ENCODE data around the gene S1PR2.

The S1PR2 gene, protein sequence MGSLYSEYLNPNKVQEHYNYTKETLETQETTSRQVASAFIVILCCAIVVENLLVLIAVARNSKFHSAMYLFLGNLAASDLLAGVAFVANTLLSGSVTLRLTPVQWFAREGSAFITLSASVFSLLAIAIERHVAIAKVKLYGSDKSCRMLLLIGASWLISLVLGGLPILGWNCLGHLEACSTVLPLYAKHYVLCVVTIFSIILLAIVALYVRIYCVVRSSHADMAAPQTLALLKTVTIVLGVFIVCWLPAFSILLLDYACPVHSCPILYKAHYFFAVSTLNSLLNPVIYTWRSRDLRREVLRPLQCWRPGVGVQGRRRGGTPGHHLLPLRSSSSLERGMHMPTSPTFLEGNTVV

DNA sequence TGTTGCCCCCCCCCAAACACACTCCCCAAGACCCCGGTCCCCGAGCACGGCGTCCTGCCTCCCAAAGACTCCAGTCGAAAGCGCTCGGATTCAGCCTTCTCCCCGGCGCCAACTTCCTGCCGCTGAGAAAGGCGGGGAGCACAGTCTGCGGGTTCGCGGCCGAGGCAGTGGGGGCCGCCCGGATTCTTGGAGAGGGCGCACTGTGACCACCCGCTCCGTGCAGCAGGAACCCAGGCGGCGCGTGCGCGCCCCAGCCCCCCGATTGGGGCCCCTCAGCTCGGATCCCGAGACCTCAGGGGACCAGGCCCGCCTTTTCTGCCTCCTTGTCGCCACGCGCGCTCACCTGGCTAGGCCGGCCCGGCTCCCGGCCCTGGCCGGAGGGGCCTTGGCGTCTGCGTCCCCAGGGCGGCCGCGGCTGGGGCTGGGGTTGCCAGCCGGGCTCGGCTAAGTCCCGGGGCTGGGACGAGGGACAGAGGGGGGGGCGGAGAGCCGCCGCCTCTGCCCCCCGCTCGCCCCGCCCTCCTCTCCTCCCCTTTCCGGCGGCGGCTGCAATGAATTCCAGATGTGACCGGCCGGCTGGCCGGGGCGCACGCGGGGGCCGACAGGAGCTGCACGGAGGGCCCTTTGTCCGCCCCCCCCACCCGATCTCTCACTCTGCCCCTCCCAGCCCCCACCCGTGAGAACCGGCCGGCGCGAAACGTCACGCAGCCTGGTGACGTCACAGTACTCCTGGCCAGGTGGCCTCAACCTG lies at the start of gene S1PR2:
Gene S1PR2 (minus strand): TSS at position 471 of the 751 bp plus-strand sequence. CDS start 6,426 bp downstream, outside the sequence.
- peak within 1 kb of the TSS; percentile 25; the same call in 1 of the 2 replicates for H3K27ac ChIP-seq (ENCODE audit: low read depth, low read length)
- no peaks in the 10 kb centered on the region for H3K27me3 ChIP-seq (ENCODE audit: insufficient read depth, low read length)
- H2AFZ ChIP-seq (ENCODE audit: low read length, unreplicated experiment): peak within 1 kb of the TSS; percentile 54
- H3K79me2 ChIP-seq (ENCODE audit: control insufficient read depth, insufficient read depth, low read length, unreplicated experiment): peaks cover 11% of the 10 kb centered on the region
- peak within 1 kb of the TSS; percentile 80 for H3K4me3 ChIP-seq (ENCODE audit: low read depth, low read length)
- peaks cover 15% of the 10 kb centered on the region for H3K4me1 ChIP-seq (ENCODE audit: control insufficient read depth, insufficient read depth, low read length, unreplicated experiment)
- H3K36me3 ChIP-seq (ENCODE audit: insufficient read depth, low read length): no peaks in the 10 kb centered on the region

GRCh38 chr19:10279737-10280442 lies 48.8 kb upstream of the S1PR2 start:
- Histone ChIP-seq H3K4me3 (ENCODE audit: low read depth, low read length) (no peak overlapping the region), H3K36me3 (ENCODE audit: insufficient read depth, low read length) (0 out of 2 replicates have a peak, but pooled peaks cover 2% of the 10 kb centered on the region), H3K79me2 (ENCODE audit: control insufficient read depth, insufficient read depth, low read length, unreplicated experiment) (no peaks in the 10 kb centered on the region), H3K4me1 (ENCODE audit: control insufficient read depth, insufficient read depth, low read length, unreplicated experiment) (no peaks in the 10 kb centered on the region), H3K27me3 (ENCODE audit: insufficient read depth, low read length) (no peaks in the 10 kb centered on the region), H3K27ac (ENCODE audit: low read depth, low read length) (no peak overlapping the region), H2AFZ (ENCODE audit: low read length, unreplicated experiment) (no peak overlapping the region)

DNA sequence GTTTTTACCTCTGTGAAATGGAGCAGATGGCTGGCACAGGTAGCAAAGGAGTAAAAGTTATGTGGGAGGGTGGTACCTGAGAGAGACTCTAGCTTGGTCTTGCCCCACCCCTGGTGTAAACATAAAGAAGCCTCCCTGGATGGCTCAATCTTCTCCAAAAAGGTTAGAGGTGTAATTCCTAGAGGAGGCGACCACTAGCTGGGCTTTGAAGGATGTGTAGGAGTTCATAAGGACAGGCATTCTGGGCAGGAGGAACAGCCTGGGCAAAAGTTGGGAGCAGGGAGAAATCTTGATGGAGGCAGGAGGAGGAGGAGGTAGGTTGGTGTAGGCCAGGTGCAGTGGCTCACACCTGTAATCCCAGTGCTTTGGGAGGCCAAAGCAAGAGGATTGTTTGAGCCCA lies 47.8 kb upstream of the S1PR2 start:
- Histone ChIP-seq H3K27ac (ENCODE audit: low read depth, low read length) (no peak overlapping the region), H3K27me3 (ENCODE audit: insufficient read depth, low read length) (no peaks in the 10 kb centered on the region), H3K36me3 (ENCODE audit: insufficient read depth, low read length) (peaks cover 5% of the 10 kb centered on the region; the same call in 1 of the 2 replicates), H2AFZ (ENCODE audit: low read length, unreplicated experiment) (no peak overlapping the region), H3K79me2 (ENCODE audit: control insufficient read depth, insufficient read depth, low read length, unreplicated experiment) (no peaks in the 10 kb centered on the region), H3K4me3 (ENCODE audit: low read depth, low read length) (no peak overlapping the region), H3K4me1 (ENCODE audit: control insufficient read depth, insufficient read depth, low read length, unreplicated experiment) (no peaks in the 10 kb centered on the region)

DNA sequence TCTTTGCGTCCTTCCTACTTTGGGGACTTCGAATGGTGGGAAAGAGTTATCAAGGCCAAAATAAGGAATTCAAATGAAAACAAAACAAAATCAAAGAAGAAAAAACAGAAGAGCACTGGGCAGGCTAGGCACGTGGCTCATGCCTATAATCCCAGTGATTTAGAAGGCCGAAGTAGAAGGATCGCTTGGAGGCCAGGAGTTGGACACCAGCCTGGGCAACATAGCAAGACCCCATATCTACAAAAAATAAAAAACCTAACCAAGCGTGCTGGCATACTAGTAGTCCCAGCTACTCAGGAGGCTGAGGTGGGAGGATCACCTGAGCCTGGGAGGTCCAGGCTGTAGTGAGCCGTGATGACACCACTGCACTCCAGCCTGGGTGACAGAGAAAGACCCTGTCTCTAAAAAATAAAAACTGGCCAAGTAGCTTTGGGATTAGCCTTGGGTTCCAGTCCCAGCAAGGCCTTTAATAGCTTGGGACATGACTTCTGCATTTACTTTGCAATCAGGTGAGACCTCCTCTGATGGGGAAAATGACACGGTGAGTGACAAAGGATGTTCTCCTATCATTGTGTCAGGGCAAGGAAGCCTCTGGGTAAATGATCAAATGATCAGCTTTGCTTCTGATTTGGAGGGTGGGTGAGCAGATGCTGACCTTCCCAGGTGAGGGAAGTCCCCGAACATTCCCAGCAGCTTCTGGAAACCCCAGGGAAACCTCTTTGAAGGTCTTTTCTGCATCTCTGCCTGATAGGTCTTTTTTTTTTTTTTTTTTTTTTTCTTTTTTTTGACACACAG lies 46.9 kb upstream of the S1PR2 start:
- Histone ChIP-seq H3K27me3 (ENCODE audit: insufficient read depth, low read length) (no peaks in the 10 kb centered on the region), H3K36me3 (ENCODE audit: insufficient read depth, low read length) (peaks cover 5% of the 10 kb centered on the region; the same call in 1 of the 2 replicates), H3K4me1 (ENCODE audit: control insufficient read depth, insufficient read depth, low read length, unreplicated experiment) (no peaks in the 10 kb centered on the region), H3K79me2 (ENCODE audit: control insufficient read depth, insufficient read depth, low read length, unreplicated experiment) (no peaks in the 10 kb centered on the region), H2AFZ (ENCODE audit: low read length, unreplicated experiment) (no peak overlapping the region), H3K27ac (ENCODE audit: low read depth, low read length) (no peak overlapping the region), H3K4me3 (ENCODE audit: low read depth, low read length) (no peak overlapping the region)

DNA sequence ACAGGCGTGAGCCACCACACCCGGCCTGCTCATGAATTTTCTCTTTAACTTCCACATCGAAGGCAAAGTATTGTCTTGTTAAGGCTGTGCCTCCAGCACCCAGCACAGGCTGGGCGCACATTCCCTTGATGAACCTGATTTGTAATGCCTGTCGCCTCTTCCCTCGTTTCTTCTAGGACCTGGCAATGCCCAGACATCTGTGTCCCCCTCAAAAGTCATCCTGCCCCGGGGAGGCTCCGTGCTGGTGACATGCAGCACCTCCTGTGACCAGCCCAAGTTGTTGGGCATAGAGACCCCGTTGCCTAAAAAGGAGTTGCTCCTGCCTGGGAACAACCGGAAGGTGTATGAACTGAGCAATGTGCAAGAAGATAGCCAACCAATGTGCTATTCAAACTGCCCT lies 43.5 kb upstream of the S1PR2 start:
- Histone ChIP-seq H3K27ac (ENCODE audit: low read depth, low read length) (no peak overlapping the region), H3K27me3 (ENCODE audit: insufficient read depth, low read length) (no peaks in the 10 kb centered on the region), H3K79me2 (ENCODE audit: control insufficient read depth, insufficient read depth, low read length, unreplicated experiment) (peaks cover 18% of the 10 kb centered on the region), H3K4me1 (ENCODE audit: control insufficient read depth, insufficient read depth, low read length, unreplicated experiment) (peaks cover 3% of the 10 kb centered on the region), H3K4me3 (ENCODE audit: low read depth, low read length) (no peak overlapping the region), H2AFZ (ENCODE audit: low read length, unreplicated experiment) (no peak overlapping the region), H3K36me3 (ENCODE audit: insufficient read depth, low read length) (peaks cover 5% of the 10 kb centered on the region; the same call in 1 of the 2 replicates)

DNA sequence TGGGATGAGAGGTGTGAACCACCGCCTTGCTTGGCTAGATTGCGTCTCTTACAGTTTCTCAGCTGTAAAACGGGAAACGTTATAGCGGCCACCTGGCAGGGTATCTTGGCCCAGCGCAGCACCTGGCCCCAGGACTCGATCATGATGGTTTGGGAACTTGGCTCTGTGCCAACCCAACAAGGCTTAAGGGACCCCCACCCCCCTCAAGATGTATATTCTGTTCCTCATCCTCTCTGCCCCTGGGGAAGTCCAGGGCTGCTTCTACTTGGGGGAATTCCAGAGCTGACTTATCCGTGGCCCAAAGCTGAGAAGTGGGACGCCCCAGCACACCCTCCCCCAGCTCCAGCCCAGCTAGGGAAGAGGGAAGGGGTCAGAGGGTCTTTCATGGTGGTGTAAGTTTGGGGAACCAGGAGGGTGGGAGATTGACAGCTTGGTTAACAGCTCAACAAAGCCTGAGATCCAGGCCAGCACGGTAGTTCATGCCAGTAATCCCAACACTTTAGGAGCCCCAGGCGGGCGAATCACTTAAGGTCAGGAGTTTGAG lies 40.5 kb upstream of the S1PR2 start:
- no peak overlapping the region for H2AFZ ChIP-seq (ENCODE audit: low read length, unreplicated experiment)
- H3K4me1 ChIP-seq (ENCODE audit: control insufficient read depth, insufficient read depth, low read length, unreplicated experiment): peaks cover 3% of the 10 kb centered on the region
- peak overlapping the region; percentile 80 for H3K4me3 ChIP-seq (ENCODE audit: low read depth, low read length)
- H3K27ac ChIP-seq (ENCODE audit: low read depth, low read length): peak overlapping the region; percentile 39; the same call in 1 of the 2 replicates
- H3K36me3 ChIP-seq (ENCODE audit: insufficient read depth, low read length): peaks cover 3% of the 10 kb centered on the region; the same call in 1 of the 2 replicates
- no peaks in the 10 kb centered on the region for H3K27me3 ChIP-seq (ENCODE audit: insufficient read depth, low read length)
- peaks cover 18% of the 10 kb centered on the region for H3K79me2 ChIP-seq (ENCODE audit: control insufficient read depth, insufficient read depth, low read length, unreplicated experiment)

GRCh38 chr19:10270616-10271394 lies 39.7 kb upstream of the S1PR2 start, which contains the start of gene ICAM1:
Gene ICAM1 (plus strand): TSS chr19:10271120. CDS start chr19:10271160, 40 bp downstream.
- peak within 1 kb of the TSS; percentile 7 for H2AFZ ChIP-seq (ENCODE audit: low read length, unreplicated experiment)
- peak within 1 kb of the TSS; percentile 84 for H3K27ac ChIP-seq (ENCODE audit: low read depth, low read length)
- peaks cover 3% of the 10 kb centered on the region for H3K4me1 ChIP-seq (ENCODE audit: control insufficient read depth, insufficient read depth, low read length, unreplicated experiment)
- H3K27me3 ChIP-seq (ENCODE audit: insufficient read depth, low read length): no peaks in the 10 kb centered on the region
- peaks cover 3% of the 10 kb centered on the region; the same call in 1 of the 2 replicates for H3K36me3 ChIP-seq (ENCODE audit: insufficient read depth, low read length)
- peak within 1 kb of the TSS; percentile 80 for H3K4me3 ChIP-seq (ENCODE audit: low read depth, low read length)
- H3K79me2 ChIP-seq (ENCODE audit: control insufficient read depth, insufficient read depth, low read length, unreplicated experiment): peaks cover 18% of the 10 kb centered on the region

GRCh38 chr19:10270180-10270615 lies 39.1 kb upstream of the S1PR2 start:
- Histone ChIP-seq H3K36me3 (ENCODE audit: insufficient read depth, low read length) (peaks cover 3% of the 10 kb centered on the region; the same call in 1 of the 2 replicates), H3K4me1 (ENCODE audit: control insufficient read depth, insufficient read depth, low read length, unreplicated experiment) (peaks cover 3% of the 10 kb centered on the region), H3K4me3 (ENCODE audit: low read depth, low read length) (peak overlapping the region; percentile 80), H3K79me2 (ENCODE audit: control insufficient read depth, insufficient read depth, low read length, unreplicated experiment) (peaks cover 18% of the 10 kb centered on the region), H2AFZ (ENCODE audit: low read length, unreplicated experiment) (peak overlapping the region; percentile 7), H3K27me3 (ENCODE audit: insufficient read depth, low read length) (no peaks in the 10 kb centered on the region), H3K27ac (ENCODE audit: low read depth, low read length) (peak overlapping the region; percentile 84; the same call in 1 of the 2 replicates)
